ENCODE measurements around the gene PROX1.

PROX1 gene

DNA sequence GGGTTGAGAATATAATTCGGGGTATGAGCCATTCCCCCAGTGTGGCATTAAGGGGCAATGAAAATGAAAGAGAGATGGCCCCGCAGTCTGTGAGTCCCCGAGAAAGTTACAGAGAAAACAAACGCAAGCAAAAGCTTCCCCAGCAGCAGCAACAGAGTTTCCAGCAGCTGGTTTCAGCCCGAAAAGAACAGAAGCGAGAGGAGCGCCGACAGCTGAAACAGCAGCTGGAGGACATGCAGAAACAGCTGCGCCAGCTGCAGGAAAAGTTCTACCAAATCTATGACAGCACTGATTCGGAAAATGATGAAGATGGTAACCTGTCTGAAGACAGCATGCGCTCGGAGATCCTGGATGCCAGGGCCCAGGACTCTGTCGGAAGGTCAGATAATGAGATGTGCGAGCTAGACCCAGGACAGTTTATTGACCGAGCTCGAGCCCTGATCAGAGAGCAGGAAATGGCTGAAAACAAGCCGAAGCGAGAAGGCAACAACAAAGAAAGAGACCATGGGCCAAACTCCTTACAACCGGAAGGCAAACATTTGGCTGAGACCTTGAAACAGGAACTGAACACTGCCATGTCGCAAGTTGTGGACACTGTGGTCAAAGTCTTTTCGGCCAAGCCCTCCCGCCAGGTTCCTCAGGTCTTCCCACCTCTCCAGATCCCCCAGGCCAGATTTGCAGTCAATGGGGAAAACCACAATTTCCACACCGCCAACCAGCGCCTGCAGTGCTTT is 9.4 kb downstream of the PROX1 start:
- DNase-seq (ENCODE audit: low read depth in 1 of 2, low spot score in 1 of 2), result no peak

DNA sequence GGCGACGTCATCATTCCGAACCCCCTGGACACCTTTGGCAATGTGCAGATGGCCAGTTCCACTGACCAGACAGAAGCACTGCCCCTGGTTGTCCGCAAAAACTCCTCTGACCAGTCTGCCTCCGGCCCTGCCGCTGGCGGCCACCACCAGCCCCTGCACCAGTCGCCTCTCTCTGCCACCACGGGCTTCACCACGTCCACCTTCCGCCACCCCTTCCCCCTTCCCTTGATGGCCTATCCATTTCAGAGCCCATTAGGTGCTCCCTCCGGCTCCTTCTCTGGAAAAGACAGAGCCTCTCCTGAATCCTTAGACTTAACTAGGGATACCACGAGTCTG is 10.0 kb downstream of the PROX1 start:
- DNase-seq (ENCODE audit: low read depth in 1 of 2, low spot score in 1 of 2), result no peak

DNA sequence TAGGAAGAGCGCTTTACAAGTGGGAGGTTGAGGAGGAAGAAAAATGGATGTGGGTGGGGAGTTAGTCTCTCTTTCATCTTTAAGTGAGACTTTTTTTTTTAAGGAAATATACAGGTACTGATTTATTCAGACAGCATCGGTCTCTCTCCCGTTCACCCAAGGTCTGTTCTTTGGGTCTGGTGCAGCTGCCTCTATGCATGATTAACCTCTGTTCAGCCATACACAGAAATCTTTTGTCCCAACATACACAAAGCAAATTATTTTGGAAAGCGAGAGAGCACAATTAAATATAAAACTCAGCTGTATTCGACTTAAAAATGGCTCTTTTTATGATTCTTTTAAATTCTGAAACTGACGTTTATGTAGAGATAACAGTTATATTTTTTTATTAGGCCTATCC is 11.0 kb downstream of the PROX1 start:
- no peak for DNase-seq (ENCODE audit: low read depth in 1 of 2, low spot score in 1 of 2)

DNA sequence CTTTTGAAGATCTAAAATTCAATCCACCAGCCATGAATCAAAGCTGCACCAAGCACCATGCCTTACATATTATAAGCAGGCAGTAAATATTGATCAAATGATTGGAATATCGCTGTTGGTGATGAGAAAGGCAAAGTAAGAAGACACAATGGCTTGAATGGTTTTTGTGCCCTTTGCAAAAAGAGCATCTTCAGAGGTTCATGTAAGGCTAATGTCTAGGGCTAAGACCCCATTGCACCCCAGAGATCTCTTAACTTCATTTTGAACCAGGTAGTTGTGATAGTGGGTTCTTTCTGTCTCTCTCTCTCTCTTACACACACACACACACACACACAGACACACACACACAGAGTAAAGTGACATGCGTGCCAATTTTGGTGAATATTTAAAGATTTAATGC is 12.0 kb downstream of the PROX1 start:
- DNase-seq (ENCODE audit: low read depth in 1 of 2, low spot score in 1 of 2), result no peak

DNA sequence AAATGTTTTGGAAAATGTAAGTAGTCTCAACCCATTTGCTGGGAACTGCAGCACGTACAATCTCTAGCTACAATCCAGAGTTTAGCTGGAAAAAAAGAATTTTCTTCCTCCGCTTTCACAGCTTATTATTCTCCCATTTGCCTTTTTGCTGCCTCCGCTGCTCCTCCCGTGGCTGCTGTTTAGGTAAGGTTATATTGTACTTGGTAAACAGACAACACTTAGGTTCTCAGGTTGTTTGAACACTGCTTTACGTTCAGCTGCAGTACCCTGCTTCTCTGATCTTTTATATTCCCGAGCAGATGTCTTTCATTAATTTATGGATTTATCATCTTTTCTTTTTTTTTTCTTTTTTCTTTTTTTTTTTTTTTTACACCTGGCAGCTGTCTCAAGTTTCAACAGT is 14.3 kb downstream of the PROX1 start:
- no peak for DNase-seq (ENCODE audit: low read depth in 1 of 2, low spot score in 1 of 2)

DNA sequence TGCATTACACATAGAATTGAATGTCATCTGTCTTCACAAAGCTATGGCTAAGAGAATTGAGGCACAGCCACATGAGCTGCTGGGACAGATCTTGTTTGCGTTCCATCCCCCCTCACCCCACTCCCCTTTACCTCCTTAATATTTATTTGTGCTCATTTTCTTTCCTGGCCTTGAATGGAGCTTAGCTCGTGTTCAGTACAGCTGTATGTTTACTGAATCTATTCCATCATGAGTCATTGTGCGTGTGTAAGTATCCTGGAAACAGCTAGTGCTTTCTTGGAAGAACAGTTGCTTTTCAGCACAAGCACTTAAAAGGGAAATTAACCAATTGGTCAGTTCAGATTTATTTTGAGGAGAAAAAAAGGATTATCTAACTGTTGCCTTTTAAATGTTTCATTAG is 14.7 kb downstream of the PROX1 start:
- no peak for DNase-seq (ENCODE audit: low read depth in 1 of 2, low spot score in 1 of 2)

DNA sequence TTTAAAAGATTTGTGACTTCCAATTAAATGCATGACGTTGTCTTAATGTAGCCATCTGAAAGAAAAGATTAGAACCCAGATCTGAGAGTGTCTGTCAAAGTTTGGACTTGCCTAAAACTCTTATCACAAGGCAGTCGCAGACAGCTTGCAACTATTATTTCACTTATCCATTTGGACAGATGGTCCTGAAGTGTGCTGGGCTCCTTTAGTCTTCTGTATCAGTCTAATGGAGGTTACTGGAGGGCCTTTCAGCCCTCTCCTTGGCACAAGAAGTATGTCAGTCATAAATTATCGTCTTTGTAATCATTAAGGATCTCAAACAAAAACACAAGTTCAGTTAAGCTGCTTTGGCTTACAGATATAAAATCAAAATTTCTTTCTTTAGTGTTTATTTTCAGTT is 15.5 kb downstream of the PROX1 start:
- no peak for DNase-seq (ENCODE audit: low read depth in 1 of 2, low spot score in 1 of 2)

DNA sequence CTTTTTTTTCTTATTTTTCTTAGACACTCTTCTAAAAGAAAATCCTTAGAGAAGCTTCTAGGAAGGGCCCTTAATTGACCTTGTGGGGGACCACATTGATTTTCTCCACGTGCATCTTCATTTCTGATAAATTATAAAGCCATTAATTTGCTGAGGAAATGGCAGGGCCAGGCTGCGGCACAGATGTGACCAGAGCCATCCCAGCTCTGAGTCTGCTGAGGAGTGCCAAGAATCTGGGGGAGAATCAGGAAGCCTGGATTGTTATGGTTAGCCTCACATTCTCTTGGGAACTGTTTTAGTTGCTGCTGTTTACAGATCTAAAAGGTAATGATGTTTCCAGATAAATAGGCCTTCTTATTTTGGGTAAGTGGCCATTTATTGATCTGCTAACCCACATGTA is 16.2 kb downstream of the PROX1 start:
- no peak for DNase-seq (ENCODE audit: low read depth in 1 of 2, low spot score in 1 of 2)

DNA sequence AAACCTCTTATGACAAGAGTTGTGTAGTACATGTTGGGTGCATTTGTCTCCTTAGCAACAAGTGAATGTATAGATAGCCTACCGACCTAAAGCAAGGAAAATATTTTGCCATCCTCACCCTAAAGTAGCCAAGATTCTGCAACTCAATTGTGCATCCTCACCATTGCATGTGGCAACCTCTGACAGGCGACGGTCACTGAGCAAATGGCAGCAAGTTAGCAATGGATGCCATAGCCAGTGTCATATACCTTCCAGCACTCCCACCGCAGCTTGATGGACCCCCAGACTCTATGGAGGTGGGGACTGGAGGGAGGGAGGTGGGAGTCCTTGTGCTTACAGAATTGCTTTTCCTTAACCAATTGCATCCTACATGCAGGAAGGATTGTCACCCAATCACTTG is 17.0 kb downstream of the PROX1 start:
- no peak for DNase-seq (ENCODE audit: low read depth in 1 of 2, low spot score in 1 of 2)

DNA sequence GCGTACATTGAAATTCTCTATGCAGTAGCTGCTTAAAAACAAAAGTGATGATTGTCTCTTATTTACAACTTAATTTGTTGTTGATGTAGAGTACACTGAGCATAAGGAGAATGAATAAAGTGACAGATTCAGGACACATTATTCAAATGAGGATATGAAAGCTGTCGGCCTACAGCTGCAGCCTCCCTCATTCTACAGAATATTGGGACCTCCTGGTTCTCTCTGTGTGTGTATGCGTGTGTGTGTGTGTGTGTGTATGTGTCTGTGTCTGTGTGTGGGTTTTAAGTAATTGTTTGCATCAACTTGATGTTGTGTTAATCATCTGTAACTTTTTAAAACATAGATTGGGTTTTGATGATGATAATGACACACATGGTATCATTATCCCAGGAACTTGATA is 17.9 kb downstream of the PROX1 start:
- no peak for DNase-seq (ENCODE audit: low read depth in 1 of 2, low spot score in 1 of 2)

DNA sequence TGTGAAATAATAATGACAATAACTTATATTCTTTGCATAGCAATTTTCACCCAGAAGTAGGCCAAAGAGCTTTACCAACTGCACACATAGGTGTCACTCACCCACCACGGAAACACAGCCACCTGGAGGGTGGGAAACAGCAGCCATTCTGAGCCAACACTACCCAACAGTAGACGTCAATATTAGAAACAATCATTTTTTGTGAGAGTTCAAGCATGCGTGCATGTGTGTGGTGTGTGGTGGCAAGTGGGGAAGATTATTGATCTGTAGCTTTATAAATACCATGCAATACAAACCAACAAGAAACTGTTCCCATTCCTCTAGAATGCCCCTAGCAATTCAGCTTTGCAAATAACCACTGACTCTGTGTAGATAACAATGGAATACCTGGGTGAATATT is 19.1 kb downstream of the PROX1 start:
- no peak for DNase-seq (ENCODE audit: low read depth in 1 of 2, low spot score in 1 of 2)

DNA sequence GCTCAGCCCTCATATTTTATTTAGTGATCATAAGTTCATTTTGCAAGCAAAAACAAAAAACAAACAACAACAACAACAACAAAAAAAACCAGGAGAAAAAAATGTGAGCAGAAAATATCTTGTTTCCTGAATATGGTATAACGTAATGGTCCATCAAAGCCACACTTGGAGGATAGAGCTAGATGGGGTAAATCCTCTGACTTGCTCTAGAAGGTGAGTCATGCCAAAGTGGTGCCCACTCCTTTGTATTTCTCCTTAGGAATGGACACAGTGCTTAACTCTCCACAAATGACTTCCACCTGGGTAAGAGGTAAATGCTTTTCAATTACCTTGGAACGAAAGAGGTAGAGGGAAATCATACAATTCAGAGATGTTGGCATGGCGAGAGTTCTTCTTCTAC is 20.6 kb downstream of the PROX1 start:
- DNase-seq (ENCODE audit: low read depth in 1 of 2, low spot score in 1 of 2), result no peak

DNA sequence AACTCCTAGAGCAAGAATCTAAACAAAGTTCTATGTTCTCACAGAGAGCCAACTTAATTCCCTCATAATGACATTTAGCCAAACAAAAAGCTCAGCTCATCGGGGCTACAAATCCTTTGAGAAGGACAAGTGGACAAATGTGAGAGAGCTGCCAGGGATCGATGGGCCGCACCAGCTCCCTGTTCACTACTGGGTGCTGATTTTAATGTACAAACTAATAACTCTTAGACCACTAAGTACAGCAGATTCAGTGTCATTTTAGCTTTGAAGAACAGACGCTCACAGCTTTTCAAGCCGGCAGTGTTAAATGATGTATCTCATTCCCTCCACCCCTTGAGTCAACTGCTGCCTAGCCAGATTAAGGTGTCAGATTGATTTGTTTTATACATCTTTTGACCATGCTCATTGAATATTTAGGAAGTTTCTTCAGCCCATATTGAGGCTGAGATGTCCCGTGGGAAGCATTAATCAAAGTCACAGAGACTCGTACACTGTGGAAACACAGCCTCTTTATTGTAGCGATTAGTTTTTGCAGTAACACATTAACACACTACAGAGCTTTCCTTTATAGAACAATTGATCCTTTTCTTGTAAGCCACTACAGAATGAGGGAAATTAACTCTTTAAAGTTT is 21.1 kb downstream of the PROX1 start:
- DNase-seq (ENCODE audit: low read depth in 1 of 2, low spot score in 1 of 2), result no peak

DNA sequence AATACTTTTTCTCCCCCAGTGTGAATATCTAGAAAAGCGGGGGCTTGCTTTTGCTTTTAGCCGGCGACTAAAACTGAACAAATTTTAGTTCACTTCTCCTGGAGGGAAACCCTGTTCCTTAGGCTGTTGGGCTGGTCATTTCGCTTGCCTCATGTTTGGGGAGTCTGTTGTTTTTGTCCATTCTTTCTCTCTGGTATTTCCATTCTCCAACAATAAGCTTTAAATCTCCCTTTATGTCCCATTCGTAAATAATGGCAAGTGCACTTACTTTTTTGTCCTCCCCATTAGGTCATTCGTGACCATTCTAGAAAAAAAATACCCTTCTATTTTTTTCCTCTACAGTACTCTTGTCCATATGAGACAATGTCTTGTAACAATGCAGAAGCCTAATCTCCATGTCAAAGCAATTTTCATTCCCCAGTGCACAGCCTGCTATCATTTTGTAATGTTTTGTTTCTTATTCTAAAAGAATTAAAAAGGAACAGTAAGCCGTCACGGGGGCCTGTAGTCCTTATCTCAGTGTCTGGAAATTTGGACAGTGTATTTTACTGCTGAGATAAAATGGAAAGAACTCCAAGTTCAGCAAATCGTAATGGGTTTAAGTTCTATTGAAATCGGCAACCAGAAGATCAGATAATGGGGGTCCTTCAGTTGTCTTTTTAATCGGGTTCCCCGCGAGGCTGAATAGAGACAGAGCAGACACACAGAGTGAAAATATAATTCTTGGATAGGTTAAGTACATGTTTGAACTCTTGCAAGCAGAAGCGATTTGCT is 21.8 kb downstream of the PROX1 start:
- no peak for DNase-seq (ENCODE audit: low read depth in 1 of 2, low spot score in 1 of 2)

DNA sequence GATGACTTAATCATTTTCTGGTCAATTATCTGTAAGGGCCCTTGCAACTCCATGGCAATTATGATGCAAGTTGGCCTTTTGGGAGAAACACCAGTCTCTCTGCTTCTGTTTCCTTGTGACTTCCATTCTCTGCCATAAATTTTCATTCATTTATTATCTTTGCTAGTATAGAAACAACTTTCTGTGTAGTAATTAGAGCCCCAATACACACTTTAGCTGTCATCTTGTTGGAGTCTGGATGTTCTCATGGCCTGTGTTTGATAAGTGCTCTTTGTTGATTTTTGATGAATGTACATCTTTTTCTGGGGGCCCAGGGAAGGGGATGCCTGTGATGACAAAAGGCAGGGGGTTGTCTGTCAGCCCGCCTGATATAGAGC is 22.4 kb downstream of the PROX1 start:
- DNase-seq (ENCODE audit: low read depth in 1 of 2, low spot score in 1 of 2), result no peak

DNA sequence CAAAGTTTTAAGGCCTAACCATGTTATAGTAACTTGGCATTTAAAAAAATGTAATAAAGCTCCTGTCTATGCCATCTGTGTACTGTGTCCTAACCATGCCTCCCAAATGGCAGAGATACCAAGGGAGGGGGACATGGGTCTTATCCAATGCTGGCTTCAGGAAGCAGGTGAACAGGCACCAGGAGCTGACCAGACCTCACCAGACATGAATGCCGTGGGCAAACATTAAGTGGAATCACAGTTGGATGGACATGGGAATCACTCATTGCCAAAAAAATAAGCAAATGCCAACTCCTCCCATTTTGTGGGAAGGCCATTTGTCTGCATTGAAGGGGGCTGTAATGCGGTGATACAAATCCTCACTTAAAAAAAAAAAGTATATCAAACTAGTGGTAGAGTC is 22.9 kb downstream of the PROX1 start:
- DNase-seq (ENCODE audit: low read depth in 1 of 2, low spot score in 1 of 2), result no peak

DNA sequence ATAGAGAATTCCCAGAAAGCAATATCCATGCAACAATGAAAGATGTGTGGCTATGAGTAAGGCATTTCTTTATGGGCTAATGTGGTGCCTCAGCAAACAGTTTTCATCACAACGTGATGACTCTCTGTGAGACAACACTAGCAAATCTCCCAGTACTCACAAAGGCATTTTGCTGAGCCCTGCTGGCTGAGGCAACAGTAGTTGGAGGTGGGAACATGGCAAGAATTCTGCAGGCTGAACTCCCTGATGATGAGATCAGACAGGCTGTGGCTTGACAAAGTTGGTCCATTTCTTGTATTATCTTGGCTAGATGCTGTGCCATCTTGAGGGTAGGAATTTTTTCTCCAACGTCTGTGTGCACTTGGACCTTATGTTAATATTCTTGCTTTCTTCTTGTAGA is 24.6 kb downstream of the PROX1 start:
- no peak for DNase-seq (ENCODE audit: low read depth in 1 of 2, low spot score in 1 of 2)

DNA sequence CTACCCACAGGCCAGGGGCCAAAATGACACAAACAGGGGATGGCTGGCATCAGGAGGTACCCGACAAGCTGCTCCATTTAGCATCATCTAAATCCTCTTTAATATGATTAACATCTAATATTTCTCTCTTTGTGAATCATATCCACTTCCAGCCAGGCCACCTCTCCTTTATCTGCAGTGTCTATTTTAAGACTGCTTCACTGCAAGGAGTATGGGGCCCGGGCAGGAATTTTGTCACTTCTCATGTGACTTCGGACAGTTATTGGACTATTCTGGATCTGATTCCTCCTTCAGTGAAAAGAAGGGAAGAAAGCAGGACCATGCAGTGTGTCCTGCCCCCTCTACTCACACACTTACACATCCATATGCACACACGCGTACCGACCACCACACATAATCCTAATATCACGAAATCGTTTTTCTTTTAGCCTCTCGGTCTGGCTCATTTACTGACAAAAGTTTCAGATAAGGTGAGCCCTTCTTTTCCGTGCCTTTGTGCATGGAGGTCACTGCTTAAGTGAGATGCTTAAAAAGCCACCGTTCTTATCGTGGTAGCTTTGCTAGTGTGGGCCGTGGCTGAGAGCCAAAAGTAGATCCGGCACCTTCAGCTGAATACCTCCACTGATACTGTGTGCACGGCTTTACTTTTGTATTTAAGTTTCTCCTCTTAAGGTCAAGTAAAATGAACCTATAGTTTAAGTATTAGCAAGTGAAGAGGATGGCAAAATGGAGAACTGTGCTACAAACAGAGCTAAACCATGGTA is 26.0 kb downstream of the PROX1 start:
- DNase-seq (ENCODE audit: low read depth in 1 of 2, low spot score in 1 of 2), result no peak

DNA sequence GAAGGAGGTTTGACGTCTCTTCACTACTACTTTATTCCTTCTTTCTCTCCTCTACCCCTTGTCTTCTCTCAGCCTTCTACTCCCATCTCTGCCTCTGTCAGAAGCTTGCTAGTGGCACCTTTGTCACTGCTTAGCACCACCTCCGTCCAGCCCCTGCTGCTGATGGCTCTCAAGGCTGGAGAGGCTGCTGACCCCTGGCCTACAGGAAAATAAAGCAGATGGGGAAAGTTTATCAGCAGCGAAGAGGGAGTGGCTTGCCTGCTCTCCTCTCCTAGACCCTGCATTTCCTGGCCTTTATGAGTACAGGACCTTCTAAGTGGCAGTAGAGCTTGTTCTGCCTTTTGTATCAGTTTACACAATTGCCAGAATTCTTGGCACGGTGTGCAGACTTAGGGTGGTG is 27.0 kb downstream of the PROX1 start:
- DNase-seq (ENCODE audit: low read depth in 1 of 2, low spot score in 1 of 2), result no peak

DNA sequence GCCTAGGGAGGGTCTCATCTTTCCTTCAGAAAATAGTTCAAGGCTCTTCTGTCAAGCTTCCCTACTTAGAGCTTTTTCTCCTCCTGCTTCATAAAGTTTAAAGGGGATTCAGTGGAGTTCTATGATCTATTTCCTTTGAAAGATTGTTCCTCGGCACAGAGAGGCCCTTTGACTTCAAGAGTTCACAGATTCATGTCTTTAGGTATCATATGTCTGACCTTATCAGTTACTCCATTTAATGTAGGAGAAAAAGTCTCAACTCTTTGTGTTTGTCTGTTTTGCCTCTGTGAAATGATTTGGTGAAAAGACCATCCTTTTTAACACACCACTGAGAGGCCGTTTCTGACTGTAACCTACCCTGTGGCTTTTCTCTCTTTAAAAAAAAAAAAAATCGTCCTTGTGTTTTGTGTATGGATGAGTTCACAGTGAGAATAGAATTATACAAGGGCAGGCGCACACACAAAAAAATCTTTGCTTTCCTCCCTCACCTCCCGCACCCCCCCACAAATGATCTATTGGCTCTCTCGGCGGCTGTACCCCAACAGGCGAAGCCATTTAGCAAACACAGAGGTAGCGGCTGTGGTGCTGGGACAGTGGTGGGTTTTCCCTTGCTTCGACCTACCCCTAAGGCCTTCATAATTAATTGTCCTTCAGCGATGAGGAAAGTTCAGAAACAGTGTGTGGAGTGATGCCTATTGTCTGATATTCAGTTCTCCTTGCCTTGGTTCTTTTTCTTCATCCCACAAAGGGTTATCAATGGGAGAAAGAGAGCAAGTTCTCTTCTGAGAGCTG is 29.6 kb downstream of the PROX1 start:
- no peak for DNase-seq (ENCODE audit: low read depth in 1 of 2, low spot score in 1 of 2)
